ENCODE results near the gene BCKDK. TPM values are rescaled to one million over a fixed set of nuclear protein-coding genes. Genes with fewer than 3 reads are reported as not detected.

BCKDK gene
- 64.9 and 65.9 TPM in 2 replicates for total RNA-seq

DNA sequence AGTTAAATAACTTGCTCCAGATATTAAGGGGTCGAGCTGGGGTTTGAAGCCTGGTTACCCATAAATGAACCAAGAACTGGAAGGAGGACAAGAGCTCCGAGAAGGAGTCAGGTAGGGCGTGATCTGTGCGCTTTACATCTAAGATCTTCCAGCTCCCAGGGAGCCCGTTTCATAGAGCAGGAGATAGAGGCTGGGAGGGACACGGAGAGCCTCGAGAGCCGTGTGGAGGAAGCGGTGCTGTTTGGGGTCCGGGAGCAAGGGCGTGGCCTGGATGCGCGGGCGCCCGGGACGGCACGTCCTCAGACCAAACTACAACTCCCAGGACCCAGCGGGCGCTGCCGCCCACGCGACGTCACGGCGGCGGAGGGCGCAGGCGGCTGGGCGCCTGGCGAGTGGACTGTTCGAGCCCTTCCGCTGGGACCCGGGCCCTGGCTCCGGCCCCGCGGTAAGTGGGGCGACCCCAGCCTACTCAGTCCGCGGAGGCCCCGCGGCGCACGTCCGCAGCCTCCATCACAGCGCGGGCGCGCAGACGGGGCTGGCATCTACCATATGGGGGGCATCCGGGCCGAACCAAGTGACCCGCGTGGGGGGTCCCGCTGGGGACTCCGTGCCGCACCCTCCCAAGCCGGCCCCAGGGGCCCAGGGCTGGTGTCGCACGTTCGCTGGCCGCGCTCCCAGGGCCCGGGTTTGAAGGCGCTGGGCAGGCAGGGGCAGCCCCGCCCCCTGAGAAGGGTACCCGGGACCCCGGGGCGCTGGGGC, at the start of gene BCKDK:
BCKDK (plus strand) TSS at position 352 of the 759 bp plus-strand sequence. CDS start 838 bp downstream, outside the sequence.

DNA sequence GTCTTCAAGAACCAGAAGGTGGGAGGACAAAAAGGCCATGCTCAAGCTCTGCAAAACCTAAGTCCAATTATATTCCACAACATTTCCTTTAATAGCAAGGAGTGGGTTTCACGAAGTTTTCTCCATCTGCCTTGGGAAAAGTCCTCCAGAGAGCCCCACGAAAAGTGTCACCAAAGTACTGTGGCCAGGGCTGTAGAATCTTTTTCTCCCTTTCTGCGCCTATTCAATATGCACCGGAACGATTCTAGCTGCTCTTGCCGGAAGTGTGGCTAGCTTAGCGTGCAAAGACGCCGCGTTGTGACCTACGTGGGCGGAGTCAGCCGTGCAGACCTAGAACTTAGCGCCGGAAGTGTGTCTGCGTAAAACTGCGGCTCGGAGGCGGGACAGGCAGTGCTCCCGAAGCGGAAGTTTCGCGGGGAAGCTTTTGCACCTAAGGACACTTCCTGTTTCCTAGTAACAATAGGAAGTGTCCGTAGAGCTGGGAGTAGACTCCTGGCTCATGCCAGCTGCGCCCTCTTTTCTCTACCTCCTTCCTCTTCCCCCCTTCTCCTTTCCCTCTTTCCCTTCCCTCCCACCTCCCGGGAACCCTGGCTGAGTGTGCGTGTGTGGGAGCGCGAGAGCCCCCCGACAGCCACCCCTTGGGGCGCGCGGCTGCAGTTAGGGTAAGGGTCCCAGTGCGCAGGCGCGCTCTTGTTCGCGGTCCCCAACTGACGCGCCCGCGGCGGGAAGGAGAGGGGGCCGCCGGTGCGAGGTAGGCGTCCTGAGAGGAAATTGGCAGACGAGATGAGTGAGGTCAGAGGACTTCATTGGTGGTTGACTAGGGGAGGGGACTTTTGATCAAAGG, 34.0 kb upstream of the BCKDK start, which contains the start of the genes ZNF646 and ZNF668:
ZNF646 (plus strand) TSS at position 453 of the 844 bp plus-strand sequence. CDS start 1,903 bp downstream, outside the sequence.
ZNF668 (minus strand) TSS at position 271 of the 844 bp plus-strand sequence. CDS start 9,781 bp downstream, outside the sequence.

DNA sequence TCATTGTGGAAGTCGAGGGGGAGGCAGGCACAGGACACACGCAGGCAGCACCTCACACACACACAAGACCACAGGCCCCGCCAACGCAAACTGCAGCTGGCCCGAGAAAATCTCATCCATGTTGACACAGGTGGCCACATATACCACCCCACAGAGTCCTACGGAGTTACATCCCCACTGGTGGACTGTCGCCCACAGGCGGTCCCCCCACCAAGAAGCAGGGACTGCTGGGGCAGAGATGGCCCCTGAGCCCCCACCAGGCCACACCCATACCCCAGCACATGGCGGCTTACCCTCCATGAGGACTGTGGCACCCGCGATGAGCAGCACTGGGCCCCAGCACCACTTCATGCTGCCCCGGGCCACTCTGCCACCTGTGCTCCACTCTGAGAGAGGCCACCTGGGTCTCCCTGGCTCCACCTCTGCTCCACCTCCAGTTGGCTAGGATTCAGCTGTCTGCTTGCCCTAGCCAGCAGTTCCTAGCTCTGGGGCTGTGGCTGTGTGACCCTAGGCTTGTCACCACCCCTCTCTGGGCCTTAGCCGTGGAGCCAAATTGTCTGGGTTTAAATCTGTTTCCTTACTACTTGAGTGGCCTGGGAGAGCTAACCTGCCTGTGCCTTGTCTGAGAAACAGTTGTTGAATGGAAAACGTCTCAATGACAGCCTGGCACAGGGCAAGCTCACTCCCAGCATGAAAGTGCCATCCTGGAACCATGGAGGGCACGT, 19.6 kb upstream of the BCKDK start, which contains the start of gene PRSS53:
PRSS53 (minus strand) TSS at position 485 of the 725 bp plus-strand sequence; CDS start at position 351, 134 bp downstream.

DNA sequence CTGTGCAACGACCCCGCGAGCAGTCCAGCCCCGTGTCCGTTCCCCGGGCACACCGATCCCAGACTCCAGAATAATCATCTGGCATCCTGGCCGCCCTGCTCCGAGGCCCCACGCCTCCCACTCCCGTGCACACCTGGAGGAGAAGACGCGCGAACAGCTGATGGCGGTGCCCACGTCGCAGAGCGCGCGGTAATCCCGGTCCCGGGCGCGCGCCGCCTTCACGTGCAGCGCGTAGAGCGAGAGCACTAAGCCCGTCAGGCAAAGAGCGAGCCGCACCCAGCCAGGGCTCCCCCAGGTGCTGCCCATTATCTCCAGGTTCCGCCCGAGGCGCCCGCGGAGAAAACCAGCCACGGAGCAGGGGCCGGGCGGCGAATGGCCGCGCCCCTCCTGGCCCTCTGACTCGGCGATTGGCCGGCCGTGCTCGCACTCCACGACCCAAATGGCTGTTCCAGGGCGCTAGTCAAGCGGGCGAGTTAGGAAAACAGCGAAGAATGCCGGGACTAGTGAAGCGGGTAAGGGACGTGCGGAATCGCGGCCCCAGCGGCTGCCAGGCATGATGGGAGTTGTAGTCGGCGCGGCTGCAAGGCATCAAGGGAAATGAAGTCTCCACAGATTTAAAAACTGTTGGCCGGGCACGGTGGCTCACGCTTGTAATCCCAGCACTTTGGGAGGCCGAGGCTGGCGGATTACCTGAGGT, 13.6 kb upstream of the BCKDK start, which contains the start of gene VKORC1:
VKORC1 (minus strand) TSS at position 374 of the 697 bp plus-strand sequence; CDS start at position 306, 68 bp downstream.

DNA sequence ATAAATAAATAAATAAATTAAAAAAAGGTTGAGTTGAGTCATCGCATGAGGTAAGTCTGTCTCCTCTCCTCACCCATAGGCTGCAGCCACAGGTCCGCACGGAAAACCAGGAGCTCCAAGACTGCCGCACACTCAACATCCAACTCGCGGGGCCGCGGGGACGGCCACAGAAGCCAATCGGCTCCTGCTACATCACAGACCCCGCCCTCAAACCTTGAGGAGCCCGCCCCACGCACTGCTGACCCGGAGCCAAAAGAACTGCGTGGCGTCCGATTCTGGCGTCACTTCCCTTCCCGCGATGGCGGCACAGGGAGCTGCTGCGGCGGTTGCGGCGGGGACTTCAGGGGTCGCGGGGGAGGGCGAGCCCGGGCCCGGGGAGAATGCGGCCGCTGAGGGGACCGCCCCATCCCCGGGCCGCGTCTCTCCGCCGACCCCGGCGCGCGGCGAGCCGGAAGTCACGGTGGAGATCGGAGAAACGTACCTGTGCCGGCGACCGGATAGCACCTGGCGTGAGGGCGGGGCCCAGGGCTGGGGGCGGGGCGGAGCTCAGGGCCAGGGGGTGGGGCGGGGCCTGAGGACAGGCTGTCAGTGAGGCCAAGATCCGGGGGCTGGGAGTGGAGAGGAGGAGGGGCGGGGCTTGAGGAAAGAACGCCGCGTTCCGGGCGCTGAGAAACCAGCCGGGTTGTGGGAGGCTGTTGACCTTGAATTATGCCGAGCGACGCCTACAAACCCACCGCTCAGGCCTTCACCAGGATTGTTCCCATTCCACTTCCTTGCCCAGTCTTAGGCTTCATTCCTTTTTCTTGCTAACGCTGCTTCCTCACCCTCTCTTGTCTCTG, 9.4 kb downstream of the BCKDK start, which contains the start of gene KAT8:
KAT8 (plus strand) TSS at position 281 of the 839 bp plus-strand sequence; CDS start at position 299, 18 bp downstream.

DNA sequence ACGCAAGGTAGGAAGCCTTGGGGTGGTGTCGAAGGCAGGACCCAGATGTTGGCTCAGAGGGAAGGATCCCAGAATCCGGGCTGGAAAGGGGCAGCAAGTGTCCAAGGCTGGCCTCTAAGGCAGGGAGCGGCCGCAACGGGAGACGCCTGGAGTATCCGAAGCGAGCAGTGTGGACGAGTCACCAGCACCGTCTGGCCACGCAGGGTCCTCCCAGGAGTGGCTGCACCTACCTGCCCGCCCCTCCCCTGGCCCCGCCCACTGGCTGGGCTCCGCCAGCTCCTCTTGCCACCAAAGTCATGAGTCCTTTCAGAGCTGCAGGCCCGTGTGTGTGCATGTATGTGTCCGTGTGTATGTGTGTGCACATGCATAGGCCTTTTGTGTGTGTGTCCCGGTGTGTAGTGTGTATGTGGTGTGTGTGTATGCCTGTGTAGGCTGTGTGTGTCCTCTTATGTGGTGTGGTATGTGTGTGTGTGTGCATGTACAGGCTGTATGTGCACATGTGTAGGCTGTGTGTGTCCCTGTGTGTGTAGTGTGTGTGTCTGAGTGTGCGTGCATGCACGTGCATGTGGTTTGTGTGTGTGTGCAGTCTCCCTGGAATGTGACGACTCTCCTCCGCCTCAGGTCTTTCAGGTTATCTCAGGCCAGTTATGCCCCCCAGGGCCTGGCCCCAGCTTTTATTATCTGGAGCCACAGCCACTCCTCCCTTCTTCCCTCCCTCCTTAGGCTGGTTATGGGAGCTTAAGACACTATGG, 27.5 kb downstream of the BCKDK start, which contains the start of gene PRSS8:
PRSS8 (minus strand) TSS at position 193 of the 752 bp plus-strand sequence. CDS start 229 bp downstream, outside the sequence.

DNA sequence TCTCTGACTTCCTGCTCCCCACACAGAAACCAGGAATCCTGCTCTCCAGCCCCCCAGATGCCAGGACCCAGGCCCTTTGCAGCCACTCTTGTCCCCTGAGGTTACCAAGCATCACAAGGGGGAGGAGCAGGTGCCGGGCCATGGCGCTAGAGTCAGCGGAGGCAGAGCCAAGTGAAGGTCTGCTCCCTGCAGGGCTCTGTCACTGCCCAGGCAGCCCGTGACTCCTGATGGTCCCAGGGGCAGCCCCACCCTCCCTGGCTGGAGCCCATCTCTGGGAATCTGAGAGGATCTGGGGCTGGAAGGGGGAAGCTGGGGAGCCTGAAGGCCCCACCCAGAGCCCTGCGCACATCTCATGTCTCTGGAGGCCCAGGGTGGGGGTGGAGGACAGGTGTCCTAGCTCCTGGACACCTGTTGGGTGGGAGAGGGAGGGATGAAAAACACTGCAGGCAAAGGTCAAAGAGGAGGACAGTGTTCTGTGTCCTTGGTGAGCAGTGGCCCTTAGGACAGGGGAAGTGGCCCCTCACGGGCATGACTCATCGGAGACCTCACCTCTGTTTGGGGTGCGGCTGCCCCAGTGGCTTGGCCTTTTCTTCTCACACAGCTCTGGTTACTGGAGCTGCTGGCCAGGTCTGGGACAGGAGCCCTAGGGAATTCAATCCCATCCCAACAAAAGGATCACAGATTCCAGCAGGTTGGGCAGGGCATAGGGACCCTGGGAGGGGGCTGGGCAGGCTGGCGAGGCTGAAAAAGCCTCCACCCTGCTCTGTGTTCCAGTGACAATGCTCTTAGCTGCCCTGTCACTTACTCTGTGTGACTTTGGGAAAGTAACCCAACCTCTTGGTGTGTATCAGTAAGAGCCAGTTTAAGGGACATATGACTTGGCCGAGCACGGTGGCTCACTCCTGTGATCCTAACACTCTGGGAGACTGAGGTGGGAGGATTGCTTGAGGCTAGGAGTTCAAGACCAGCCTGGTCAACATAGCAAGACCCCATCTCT, 42.0 kb downstream of the BCKDK start, which contains the start of gene PRSS36:
PRSS36 (minus strand) TSS at position 173 of the 997 bp plus-strand sequence; CDS start at position 142, 31 bp downstream.

Other genes starting within 250 kb of the BCKDK start
- gene BCL7C, start 214.3 kb upstream of the BCKDK start, total RNA-seq: 77.8 and 85.3 TPM in 2 replicates
- gene CTF1, start 211.8 kb upstream of the BCKDK start, total RNA-seq: 3.9 and 11.2 TPM in 2 replicates
- gene FBXL19, start 184.8 kb upstream of the BCKDK start, total RNA-seq: 26.6 and 34.0 TPM in 2 replicates
- gene ORAI3, start 159.3 kb upstream of the BCKDK start, total RNA-seq: 65.9 and 71.5 TPM in 2 replicates
- 3.2 TPM in 2 replicates for gene SETD1A, start 150.6 kb upstream of the BCKDK start, total RNA-seq
- gene HSD3B7, start 123.2 kb upstream of the BCKDK start, total RNA-seq: 24.5 and 26.2 TPM in 2 replicates
- gene STX1B, start 97.7 kb upstream of the BCKDK start, total RNA-seq: 0.86 and 1.4 TPM in 2 replicates
- 24.8 and 36.2 TPM in 2 replicates for gene STX4, start 74.8 kb upstream of the BCKDK start, total RNA-seq
- gene ZNF668, start 34.1 kb upstream of the BCKDK start, total RNA-seq: 14.4 and 16.1 TPM in 2 replicates
- gene ZNF646, start 34.0 kb upstream of the BCKDK start, total RNA-seq: 6.9 and 15.6 TPM in 2 replicates
- gene PRSS53, start 19.4 kb upstream of the BCKDK start, total RNA-seq: under 0.01 and 1.4 TPM in 2 replicates
- gene VKORC1, start 13.6 kb upstream of the BCKDK start, total RNA-seq: 211 and 231 TPM in 2 replicates
- 31.2 and 33.7 TPM in 2 replicates for gene KAT8, start 9.3 kb downstream of the BCKDK start, total RNA-seq
- not detected in 2 replicates for gene PRSS8, start 27.3 kb downstream of the BCKDK start, total RNA-seq
- gene PRSS36, start 41.7 kb downstream of the BCKDK start, total RNA-seq: 0.18 and 2.0 TPM in 2 replicates
- gene FUS, start 71.8 kb downstream of the BCKDK start, total RNA-seq: 52.8 and 55.5 TPM in 2 replicates
- gene PYCARD, start 94.4 kb downstream of the BCKDK start, total RNA-seq: 87.2 and 112 TPM in 2 replicates
- gene TRIM72, start 105.7 kb downstream of the BCKDK start, total RNA-seq: not detected in 2 replicates
- not detected in 2 replicates for gene PYDC1, start 108.7 kb downstream of the BCKDK start, total RNA-seq
- gene ITGAM, start 151.6 kb downstream of the BCKDK start, total RNA-seq: not detected in 2 replicates
- gene ITGAX, start 246.8 kb downstream of the BCKDK start, total RNA-seq: 0.86 and 1.9 TPM in 2 replicates